Measurements from ENCODE around the gene MX1.

MX1 gene

DNA sequence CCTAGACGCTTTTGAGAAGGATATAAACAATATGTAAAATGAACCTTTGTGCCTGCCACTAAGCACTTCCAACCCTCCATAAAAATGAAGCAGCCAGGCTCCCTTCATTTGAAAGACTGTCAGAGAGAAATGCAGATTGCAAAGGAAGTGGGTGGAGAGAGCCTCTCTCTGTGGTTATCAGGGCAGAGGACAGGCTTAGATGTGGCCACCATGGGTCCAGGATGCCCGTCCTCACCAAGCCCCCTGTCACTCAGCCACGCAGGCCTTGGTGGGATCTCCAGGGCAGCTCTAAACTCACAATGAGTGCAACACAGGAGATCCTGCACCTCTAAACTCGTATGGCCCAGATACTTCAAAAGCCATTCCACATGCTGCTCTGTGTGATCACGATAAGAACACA, 44.0 kb downstream of the MX1 start:
- no peaks in the 10 kb centered on the region for H3K36me3 ChIP-seq (ENCODE audit: control insufficient read depth, low read length)
- H4K20me1 ChIP-seq (ENCODE audit: control insufficient read depth, insufficient read depth, low read depth, low read length), result no peaks in the 10 kb centered on the region
- no peak overlapping the region for H3K27ac ChIP-seq (ENCODE audit: low read depth, low read length)
- no peaks in the 10 kb centered on the region for H3K79me2 ChIP-seq (ENCODE audit: control insufficient read depth, low read length)
- no peak overlapping the region for H3K4me2 ChIP-seq (ENCODE audit: low read length)
- no peak overlapping the region for H3K4me3 ChIP-seq (ENCODE audit: low read length)
- no peaks in the 10 kb centered on the region for H3K9me2 ChIP-seq (replicated peaks; ENCODE audit: control insufficient read depth, low read length)
- H3K27me3 ChIP-seq (ENCODE audit: control insufficient read depth, low read length), result no peaks in the 10 kb centered on the region
- H3K4me1 ChIP-seq (ENCODE audit: control insufficient read depth, low read length), result no peaks in the 10 kb centered on the region
- H3K9me3 ChIP-seq (ENCODE audit: control insufficient read depth, insufficient read depth, low read length), result no peaks in the 10 kb centered on the region
- no peaks in the 10 kb centered on the region for H3F3A ChIP-seq (ENCODE audit: control insufficient read depth, insufficient read depth)
- no peak for TF ChIP-seq EZH2phosphoT487 (IDR thresholded peaks at IDR 0.05; ENCODE audit: borderline replicate concordance, low read length)
- TF ChIP-seq, protein P1, sequence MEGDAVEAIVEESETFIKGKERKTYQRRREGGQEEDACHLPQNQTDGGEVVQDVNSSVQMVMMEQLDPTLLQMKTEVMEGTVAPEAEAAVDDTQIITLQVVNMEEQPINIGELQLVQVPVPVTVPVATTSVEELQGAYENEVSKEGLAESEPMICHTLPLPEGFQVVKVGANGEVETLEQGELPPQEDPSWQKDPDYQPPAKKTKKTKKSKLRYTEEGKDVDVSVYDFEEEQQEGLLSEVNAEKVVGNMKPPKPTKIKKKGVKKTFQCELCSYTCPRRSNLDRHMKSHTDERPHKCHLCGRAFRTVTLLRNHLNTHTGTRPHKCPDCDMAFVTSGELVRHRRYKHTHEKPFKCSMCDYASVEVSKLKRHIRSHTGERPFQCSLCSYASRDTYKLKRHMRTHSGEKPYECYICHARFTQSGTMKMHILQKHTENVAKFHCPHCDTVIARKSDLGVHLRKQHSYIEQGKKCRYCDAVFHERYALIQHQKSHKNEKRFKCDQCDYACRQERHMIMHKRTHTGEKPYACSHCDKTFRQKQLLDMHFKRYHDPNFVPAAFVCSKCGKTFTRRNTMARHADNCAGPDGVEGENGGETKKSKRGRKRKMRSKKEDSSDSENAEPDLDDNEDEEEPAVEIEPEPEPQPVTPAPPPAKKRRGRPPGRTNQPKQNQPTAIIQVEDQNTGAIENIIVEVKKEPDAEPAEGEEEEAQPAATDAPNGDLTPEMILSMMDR (IDR thresholded peaks at IDR 0.05; ENCODE audit: low read depth, low read length, poor library complexity, severe bottlenecking), result no peak

DNA sequence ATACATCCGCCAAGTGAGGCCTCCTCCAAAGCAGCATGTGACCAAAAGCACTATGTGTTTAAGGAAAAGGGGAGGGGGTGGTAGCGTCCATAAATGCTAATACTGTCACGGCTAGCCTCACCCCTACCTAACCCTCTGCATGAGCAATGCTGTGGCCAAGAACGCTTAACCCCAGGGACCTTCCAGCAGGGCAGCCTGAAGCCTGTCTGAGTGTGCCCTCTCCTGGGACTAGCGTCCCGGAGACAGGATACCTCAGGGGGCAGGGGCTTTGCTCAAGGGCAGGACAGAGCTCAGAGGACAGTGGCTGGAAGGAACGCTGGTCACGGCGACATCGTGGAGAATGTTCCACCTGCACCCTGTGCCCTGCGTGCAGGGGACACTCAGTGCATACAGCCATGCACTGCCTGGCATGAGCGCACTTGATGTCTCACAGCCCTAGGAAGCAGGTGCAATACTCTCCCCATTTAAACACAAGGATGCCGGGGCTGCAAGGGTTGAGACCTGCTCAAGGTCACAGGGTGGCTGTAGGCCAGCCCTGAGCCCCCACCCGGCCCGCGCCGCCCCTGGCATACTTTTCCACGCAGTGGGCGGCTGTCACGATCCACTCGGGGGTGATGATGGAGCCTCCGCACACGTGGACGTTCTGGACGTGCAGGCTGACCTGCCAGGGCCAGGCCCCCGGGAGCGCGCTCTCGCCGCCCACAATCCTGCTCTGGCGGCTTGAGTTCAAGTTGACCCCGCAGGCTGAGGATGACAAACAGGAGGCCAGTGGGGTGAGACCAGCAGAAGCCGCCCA, 46.9 kb downstream of the MX1 start:
- H3K27ac ChIP-seq (ENCODE audit: low read depth, low read length), result no peak overlapping the region
- H3K79me2 ChIP-seq (ENCODE audit: control insufficient read depth, low read length), result no peaks in the 10 kb centered on the region
- no peaks in the 10 kb centered on the region for H3K9me3 ChIP-seq (ENCODE audit: control insufficient read depth, insufficient read depth, low read length)
- no peaks in the 10 kb centered on the region for H3F3A ChIP-seq (ENCODE audit: control insufficient read depth, insufficient read depth)
- H4K20me1 ChIP-seq (ENCODE audit: control insufficient read depth, insufficient read depth, low read depth, low read length), result no peaks in the 10 kb centered on the region
- H3K9me2 ChIP-seq (replicated peaks; ENCODE audit: control insufficient read depth, low read length), result no peaks in the 10 kb centered on the region
- no peak overlapping the region for H3K4me2 ChIP-seq (ENCODE audit: low read length)
- H3K27me3 ChIP-seq (ENCODE audit: control insufficient read depth, low read length), result no peaks in the 10 kb centered on the region
- H3K36me3 ChIP-seq (ENCODE audit: control insufficient read depth, low read length), result no peaks in the 10 kb centered on the region
- TF ChIP-seq, protein P1 (IDR thresholded peaks at IDR 0.05; ENCODE audit: low read depth, low read length, poor library complexity, severe bottlenecking), result no peak
- TF ChIP-seq EZH2phosphoT487 (IDR thresholded peaks at IDR 0.05; ENCODE audit: borderline replicate concordance, low read length), result no peak
- H3K4me3 ChIP-seq (ENCODE audit: low read length), result no peak overlapping the region
- no peaks in the 10 kb centered on the region for H3K4me1 ChIP-seq (ENCODE audit: control insufficient read depth, low read length)

DNA sequence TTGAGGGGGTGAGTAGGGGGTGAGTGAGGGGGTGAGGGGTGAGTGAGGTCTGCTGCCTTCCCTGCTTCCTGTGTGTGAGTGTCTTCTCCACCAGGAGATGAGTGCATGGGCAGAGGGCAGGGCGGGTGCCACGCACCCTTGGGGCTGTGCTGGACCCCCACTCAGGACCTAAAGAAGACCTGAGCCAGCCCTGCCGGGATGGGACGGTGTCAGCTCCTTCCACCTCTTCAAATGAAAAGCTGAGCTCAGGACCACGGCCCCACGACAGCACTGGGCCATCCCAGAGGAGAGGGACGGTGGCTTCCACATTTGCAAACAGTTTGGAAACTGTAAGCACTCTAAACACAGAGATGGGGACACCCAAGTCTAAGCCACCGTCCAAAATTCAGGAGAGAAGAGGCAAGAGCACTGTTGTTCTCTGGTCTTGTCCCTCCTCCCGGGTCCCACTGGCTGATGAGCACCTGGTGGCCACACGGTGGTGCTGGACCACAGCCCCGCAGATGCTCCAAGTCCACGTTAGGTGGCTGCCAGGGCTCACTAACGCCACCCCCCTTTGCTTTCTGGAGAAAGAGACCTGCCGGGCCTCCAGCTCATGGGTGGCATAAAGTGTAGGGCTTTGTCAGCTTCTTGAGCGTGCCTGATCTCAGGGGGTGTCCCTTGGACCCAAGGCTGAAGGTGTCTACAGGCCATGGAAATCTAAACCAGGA, 49.8 kb downstream of the MX1 start:
- Histone ChIP-seq H3K9me3 (ENCODE audit: control insufficient read depth, insufficient read depth, low read length) (no peaks in the 10 kb centered on the region), H3K9me2 (replicated peaks; ENCODE audit: control insufficient read depth, low read length) (no peaks in the 10 kb centered on the region), H3K27me3 (ENCODE audit: control insufficient read depth, low read length) (no peaks in the 10 kb centered on the region), H4K20me1 (ENCODE audit: control insufficient read depth, insufficient read depth, low read depth, low read length) (no peaks in the 10 kb centered on the region), H3K79me2 (ENCODE audit: control insufficient read depth, low read length) (no peaks in the 10 kb centered on the region), H3K4me3 (ENCODE audit: low read length) (no peak overlapping the region), H3K4me2 (ENCODE audit: low read length) (no peak overlapping the region), H3K4me1 (ENCODE audit: control insufficient read depth, low read length) (no peaks in the 10 kb centered on the region), H3K27ac (ENCODE audit: low read depth, low read length) (no peak overlapping the region), H3K36me3 (ENCODE audit: control insufficient read depth, low read length) (no peaks in the 10 kb centered on the region), H3F3A (ENCODE audit: control insufficient read depth, insufficient read depth) (no peaks in the 10 kb centered on the region)
- TF ChIP-seq, protein P1 (IDR thresholded peaks at IDR 0.05; ENCODE audit: low read depth, low read length, poor library complexity, severe bottlenecking), result no peak
- TF ChIP-seq EZH2phosphoT487 (IDR thresholded peaks at IDR 0.05; ENCODE audit: borderline replicate concordance, low read length), result no peak

All from DOHH2 (cell line).